H1 (cell line): ENCODE data around the gene GUCY1A1. TPM values are rescaled to one million over a fixed set of nuclear protein-coding genes. Genes with fewer than 3 reads are reported as not detected.

ENCODE experiments used
- CTCF ChIA-PET: fragments of 300-600 bp; sonication (Branson Sonifier 250); formaldehyde crosslinking; loops from one replicate; lab custom pipeline; 2021; ENCODE audit not compliant: partially characterized antibody; lab: Charles Lee
- POLR2A ChIA-PET: fragments of 300-600 bp; sonication (Branson Sonifier 250); formaldehyde crosslinking; loops from one replicate; lab custom pipeline; 2021; ENCODE audit warnings: inconsistent platforms; ENCODE audit not compliant: partially characterized antibody; lab: Charles Lee
- DNase-seq, 2 experiments: peaks; one replicate each; pipeline versions ENCODE4 v3.0.0 to v3.0.0-alpha.2; 2010 to 2022; ENCODE audit warnings: low spot score in 2 of 2, low read depth in 1 of 2, mixed read lengths in 1 of 2
- FAIRE-seq: peaks from 2 replicates; lab custom pipeline; 2011; peaks lifted over from hg19 to GRCh38; lab: Jason Lieb, UNC
- H2AFZ ChIP-seq: 2 replicates; pipeline ENCODE4 v1.8.1; 2012; ENCODE audit warnings: low read length, inconsistent platforms
- H2AK5ac ChIP-seq: 2 replicates; pipeline ENCODE4 v1.6.1; 2013; ENCODE audit warnings: low read depth, low read length
- H2BK120ac ChIP-seq: replicated peaks from 2 replicates; pipeline ENCODE3; 2013; ENCODE audit warnings: low read depth, low read length, inconsistent platforms
- H2BK12ac ChIP-seq: 2 replicates; pipeline ENCODE4 v1.6.1; 2013; ENCODE audit warnings: low read depth, low read length
- H2BK15ac ChIP-seq: 2 replicates; pipeline ENCODE4 v1.6.1; 2013; ENCODE audit warnings: low read length
- H2BK20ac ChIP-seq: 2 replicates; pipeline ENCODE4 v1.6.1; 2013; ENCODE audit warnings: low read length
- H2BK5ac ChIP-seq: 2 replicates; pipeline ENCODE4 v1.6.1; 2013; ENCODE audit warnings: low read depth, low read length
- H3K14ac ChIP-seq: 2 replicates; pipeline ENCODE4 v1.6.1; 2013; ENCODE audit warnings: inconsistent platforms; ENCODE audit not compliant: insufficient read length
- H3K18ac ChIP-seq: 2 replicates; pipeline ENCODE4 v1.6.1; 2013; ENCODE audit warnings: low read length; ENCODE audit errors: extremely low read depth
- H3K23ac ChIP-seq: 2 replicates; pipeline ENCODE4 v1.6.1; 2013; ENCODE audit warnings: inconsistent platforms; ENCODE audit not compliant: insufficient read length
- H3K23me2 ChIP-seq: 2 replicates; pipeline ENCODE4 v1.6.1; 2013; ENCODE audit warnings: low read depth, low read length
- H3K27ac ChIP-seq: 2 replicates; pipeline ENCODE4 v1.6.1; 2011; ENCODE audit warnings: low read depth, low read length, inconsistent platforms
- H3K27me3 ChIP-seq, 4 experiments: replicated peaks in 1 of 4; 1 replicate in 1 of 4; 2 replicates in 3 of 4; pipeline versions ENCODE4 v1.6.1 to v1.8.1; 2011 to 2013; ENCODE audit warnings: low read length in 3 of 4, mild to moderate bottlenecking in 3 of 4, inconsistent platforms in 2 of 4, mixed read lengths in 2 of 4, moderate library complexity in 1 of 4; ENCODE audit not compliant: control insufficient read depth in 3 of 4, insufficient read depth in 3 of 4; ENCODE audit errors: extremely low read depth in 1 of 4
- H3K36me3 ChIP-seq, 4 experiments: 2 replicates each; pipeline versions ENCODE4 v1.6.1 to v1.8.1; 2011 to 2013; ENCODE audit warnings: mild to moderate bottlenecking in 4 of 4, low read length in 3 of 4, moderate library complexity in 2 of 4, control low read depth in 1 of 4, inconsistent platforms in 1 of 4; ENCODE audit not compliant: insufficient read depth in 4 of 4, control insufficient read depth in 2 of 4
- H3K4ac ChIP-seq: replicated peaks from 2 replicates; pipeline ENCODE3; 2013; ENCODE audit warnings: low read length, low read depth, mixed read lengths, inconsistent platforms; ENCODE audit not compliant: insufficient read length
- H3K4me1 ChIP-seq, 4 experiments: replicated peaks in 1 of 4; 1 replicate in 1 of 4; 2 replicates in 3 of 4; pipeline versions ENCODE4 v1.6.1 to v1.8.1; 2011 to 2013; ENCODE audit warnings: low read length in 3 of 4, inconsistent platforms in 2 of 4, mixed read lengths in 1 of 4; ENCODE audit not compliant: insufficient read depth in 4 of 4, control insufficient read depth in 3 of 4
- H3K4me2 ChIP-seq, 2 experiments: 2 replicates each; pipeline versions ENCODE4 v1.6.1 to v1.8.1; 2011 to 2013; ENCODE audit warnings: low read depth in 2 of 2, low read length in 2 of 2, control low read depth in 1 of 2, inconsistent platforms in 1 of 2, mild to moderate bottlenecking in 1 of 2; ENCODE audit not compliant: insufficient read depth in 1 of 2
- H3K4me3 ChIP-seq, 4 experiments: fragments of 200-600, 300-600 bp in 1 of 4; sonication (generic), shearing (Covaris generic), sonication (Bioruptor Twin) in 1 of 4; 2 replicates each; pipeline versions ENCODE4 v1.5.1 to v1.8.1; 2011 to 2016; ENCODE audit warnings: low read length in 4 of 4, low read depth in 3 of 4, control low read depth in 2 of 4, inconsistent platforms in 2 of 4, mild to moderate bottlenecking in 2 of 4, mixed read lengths in 1 of 4, moderate library complexity in 1 of 4; ENCODE audit not compliant: insufficient read depth in 2 of 4; ENCODE audit errors: extremely low read depth in 1 of 4
- H3K56ac ChIP-seq: replicated peaks from 2 replicates; pipeline ENCODE3; 2013; ENCODE audit warnings: low read depth, mild to moderate bottlenecking, mixed read lengths, low read length, inconsistent platforms; ENCODE audit not compliant: insufficient read length
- H3K79me1 ChIP-seq: 2 replicates; pipeline ENCODE4 v1.6.1; 2013; ENCODE audit warnings: low read depth, low read length, control low read depth
- H3K79me2 ChIP-seq, 2 experiments: 2 replicates each; pipeline versions ENCODE4 v1.6.1 to v1.8.1; 2012 to 2013; ENCODE audit warnings: low read length in 2 of 2, mild to moderate bottlenecking in 2 of 2, inconsistent platforms in 1 of 2; ENCODE audit not compliant: insufficient read depth in 2 of 2, control insufficient read depth in 1 of 2
- H3K9ac ChIP-seq, 4 experiments: replicated peaks in 1 of 4; 1 replicate in 1 of 4; 2 replicates in 3 of 4; pipeline versions ENCODE4 v1.6.1 to v1.8.1; 2011 to 2013; ENCODE audit warnings: low read depth in 3 of 4, low read length in 3 of 4, control low read depth in 2 of 4, mild to moderate bottlenecking in 2 of 4, moderate library complexity in 2 of 4, inconsistent platforms in 1 of 4; ENCODE audit errors: extremely low read depth in 1 of 4
- H3K9me3 ChIP-seq, 2 experiments: 2 replicates each; pipeline versions ENCODE4 v1.6.1 to v1.8.1; 2012 to 2013; ENCODE audit warnings: mild to moderate bottlenecking in 2 of 2, moderate library complexity in 2 of 2, control low read depth in 1 of 2, inconsistent platforms in 1 of 2, low read depth in 1 of 2, low read length in 1 of 2, mixed read lengths in 1 of 2; ENCODE audit not compliant: insufficient read depth in 2 of 2
- H4K20me1 ChIP-seq, 2 experiments: replicated peaks in 1 of 2; 2 replicates each; pipeline versions ENCODE3 to v1.8.1; 2011 to 2013; ENCODE audit warnings: inconsistent platforms in 2 of 2, low read length in 2 of 2, mild to moderate bottlenecking in 1 of 2; ENCODE audit not compliant: insufficient read depth in 2 of 2, control insufficient read depth in 1 of 2
- H4K5ac ChIP-seq: 2 replicates; pipeline ENCODE4 v1.6.1; 2013; ENCODE audit warnings: low read length, low read depth, mixed read lengths, inconsistent platforms; ENCODE audit not compliant: insufficient read length
- H4K8ac ChIP-seq: 2 replicates; pipeline ENCODE4 v1.8.0; 2013; ENCODE audit warnings: mild to moderate bottlenecking, moderate library complexity, low read length, inconsistent platforms; ENCODE audit not compliant: insufficient read depth; ENCODE audit errors: extremely low read depth
- H4K91ac ChIP-seq: replicated peaks from 2 replicates; pipeline ENCODE3; 2013; ENCODE audit warnings: low read length, mixed read lengths, inconsistent platforms; ENCODE audit not compliant: insufficient read length
- ASH2L ChIP-seq: fragments of 200-600, 300-600 bp; sonication (generic); IDR thresholded peaks from one replicate; pipeline ENCODE4 v1.7.1; 2017; ENCODE audit warnings: low read length
- BRCA1 ChIP-seq: IDR thresholded peaks from 2 replicates; pipeline ENCODE4 v1.6.1; 2012; ENCODE audit warnings: low read depth, low read length, improper control_type of control experiment
- CBX5 ChIP-seq: fragments of 300-800, 300-1000 bp; sonication (generic); IDR thresholded peaks from 2 replicates; pipeline ENCODE4 v1.7.1; 2016; ENCODE audit warnings: antibody characterized with exemption, low read length, low read depth
- GABPA ChIP-seq: IDR thresholded peaks from 2 replicates; pipeline ENCODE4 v1.6.1; 2011; ENCODE audit warnings: mild to moderate bottlenecking, low read length, moderate library complexity, borderline replicate concordance; ENCODE audit not compliant: insufficient read depth
- HDAC2 ChIP-seq, 2 experiments: fragments of 300-600 bp in 1 of 2; sonication (generic) in 1 of 2; IDR thresholded peaks; 2 replicates each; pipeline ENCODE4 v1.6.1; 2011 to 2012; ENCODE audit warnings: low read depth in 2 of 2, low read length in 2 of 2, mild to moderate bottlenecking in 2 of 2, moderate library complexity in 2 of 2, borderline replicate concordance in 1 of 2, inconsistent platforms in 1 of 2
- PHF8 ChIP-seq: fragments of 200-600 bp; sonication (generic); conservative IDR thresholded peaks from 2 replicates; pipeline ENCODE4 v1.7.1; 2012; ENCODE audit warnings: low read depth, mild to moderate bottlenecking, inconsistent platforms, low read length, moderate library complexity
- POLR2AphosphoS5 ChIP-seq: IDR thresholded peaks from 2 replicates; pipeline ENCODE4 v1.6.1; 2011; ENCODE audit warnings: low read depth, low read length
- RBBP5 ChIP-seq: IDR thresholded peaks from 2 replicates; pipeline ENCODE4 v1.7.1; 2012; ENCODE audit warnings: low read depth, mild to moderate bottlenecking, inconsistent platforms, low read length, moderate library complexity, borderline replicate concordance
- RFX5 ChIP-seq: IDR thresholded peaks from 2 replicates; pipeline ENCODE4 v1.6.1; 2011; ENCODE audit warnings: low read depth, low read length, improper control_type of control experiment, borderline replicate concordance
- RNF2 ChIP-seq: fragments of 200-900, 300-1000 bp; sonication (generic); IDR thresholded peaks from 2 replicates; pipeline ENCODE4 v1.7.1; 2016; ENCODE audit warnings: borderline replicate concordance, low read depth, mild to moderate bottlenecking, antibody characterized with exemption, low read length; ENCODE audit not compliant: poor library complexity, severe bottlenecking; ENCODE audit errors: missing control alignments
- SP2 ChIP-seq: IDR thresholded peaks from 2 replicates; pipeline ENCODE4 v1.6.1; 2012; ENCODE audit warnings: mild to moderate bottlenecking, low read length, inconsistent platforms
- SUZ12 ChIP-seq: fragments of 200-600 bp; sonication (generic); IDR thresholded peaks from 2 replicates; pipeline ENCODE4 v1.6.1; 2012; ENCODE audit warnings: mild to moderate bottlenecking, inconsistent platforms, low read length, moderate library complexity, mixed read lengths
- YY1 ChIP-seq: IDR thresholded peaks from 2 replicates; pipeline ENCODE4 v1.6.1; 2011; ENCODE audit warnings: low read depth, mild to moderate bottlenecking, low read length
- ZNF274 ChIP-seq: IDR thresholded peaks from 2 replicates; pipeline ENCODE4 v1.7.0; 2012; ENCODE audit warnings: low read length, borderline replicate concordance; ENCODE audit errors: extremely low read depth
- WGBS, 2 experiments: shearing (Covaris generic) in 1 of 2; methylation state at CpG; one replicate each; pipeline versions ENCODE4 v1.1.6 to v1.1.7; 2013 to 2015; ENCODE audit warnings: low lambda C conversion rate in 2 of 2, mixed read lengths in 2 of 2, inconsistent platforms in 1 of 2, low coverage in 1 of 2, missing lambda C conversion rate in 1 of 2; ENCODE audit not compliant: insufficient replicate concordance in 2 of 2, insufficient coverage in 1 of 2, insufficient read length in 1 of 2; ENCODE audit errors: extremely low coverage in 1 of 2, missing lambda C conversion rate in 1 of 2; 5-methylcytosine and 5-hydroxymethylcytosine counted together
- polyA plus RNA-seq, 7 experiments: library from polyadenylated mRNA; depleted of rRNA in 3 of 7; stranded (reverse) in 5 of 7; unstranded in 2 of 7; fragments of >200 nt in 5 of 7; fragments of 200-250 nt in 2 of 7; gene quantifications; 1 replicate in 5 of 7; 2 replicates in 1 of 7; 4 replicates in 1 of 7; pipeline versions ENCODE4 v1.2.1 to v1.2.3, GENCODE V29; 2011 to 2013; ENCODE audit warnings: missing spikeins in 2 of 7, mixed read lengths in 2 of 7
- total RNA-seq: library from RNA; stranded (reverse); fragmentation: NEBNext Ultra II Directional; extraction: Animal tissue kit (Norgen Biotek cat#: 25700); gene quantifications from 2 replicates; pipeline ENCODE4 v1.2.1, GENCODE V29; 2021

The GUCY1A1 gene
- total and polyA plus RNA-seq, 2 of the 8 experiments (the other 6 are each of a cell fraction or from before 2014, with no cell fraction given) = not detected

GRCh38 chr4:155774033-155774432 lies 107.4 kb downstream of the GUCY1A1 start:
- 0 out of 2 replicates have a peak overlapping the region, but pooled peaks have one; percentile 47 for H2BK15ac ChIP-seq
- H3K4me1 ChIP-seq = 0 out of 7 replicates have a peak, but pooled peaks cover 0 to 2% (median 0%) of the 10 kb centered on the region in 4 experiments
- 94% methylated on average over 4 of the region's 4 CpGs; no CpG with 5 or more reads in 1 of the 2 experiments for WGBS, 2 experiments
- H3K27me3 ChIP-seq = no peaks in the 10 kb centered on the region
- H3K79me1 ChIP-seq = no peaks in the 10 kb centered on the region
- H3K14ac ChIP-seq = no peak overlapping the region
- no peak overlapping the region for H2BK12ac ChIP-seq
- CTCF ChIA-PET = interaction anchor here (1.4 to 3.6 kb wide), 4 partner anchors 13 to 371 kb away, joined by 3 to 13 read pairs (median 4); partner anchors contain the start of gene CTSO
- FAIRE-seq (no peak), DNase-seq (no peak)
- H4K91ac ChIP-seq = no peak overlapping the region
- no peak overlapping the region for H4K8ac ChIP-seq
- no peak overlapping the region for H3K4ac ChIP-seq
- POLR2A ChIA-PET = no interaction called here
- H2BK20ac ChIP-seq = no peak overlapping the region
- no peak overlapping the region for H3K23ac ChIP-seq
- no peak overlapping the region for H3K9ac ChIP-seq
- no peak overlapping the region for H4K5ac ChIP-seq
- H3K4me2 ChIP-seq = no peak overlapping the region
- H3K79me2 ChIP-seq = no peaks in the 10 kb centered on the region
- no peaks in the 10 kb centered on the region for H3K9me3 ChIP-seq
- no peak overlapping the region for H3K27ac ChIP-seq
- H3K4me3 ChIP-seq = no peak overlapping the region
- H2BK120ac ChIP-seq = no peak overlapping the region
- no peak overlapping the region for H2BK5ac ChIP-seq
- no peak overlapping the region for H2AK5ac ChIP-seq
- no peaks in the 10 kb centered on the region for H3K36me3 ChIP-seq
- no peak overlapping the region for H3K56ac ChIP-seq
- no peak overlapping the region for H2AFZ ChIP-seq
- H4K20me1 ChIP-seq = no peaks in the 10 kb centered on the region
- no peaks in the 10 kb centered on the region for H3K23me2 ChIP-seq
- H3K18ac ChIP-seq = no peak overlapping the region
- TF ChIP-seq RBBP5 = no peak
- TF ChIP-seq POLR2AphosphoS5 = no peak
- TF ChIP-seq CBX5 = no peak
- no peak for TF ChIP-seq SUZ12
- TF ChIP-seq BRCA1 = no peak
- no peak for TF ChIP-seq PHF8
- TF ChIP-seq YY1 = no peak
- TF ChIP-seq GABPA = no peak
- TF ChIP-seq SP2 = no peak
- TF ChIP-seq HDAC2 (IDR thresholded peaks at IDR 0.05; ENCODE audit: borderline replicate concordance in 1 of 2, low read depth in 2 of 2, low read length in 2 of 2) = no peak
- no peak for TF ChIP-seq RNF2
- no peak for TF ChIP-seq RFX5
- no peak for TF ChIP-seq ZNF274
- TF ChIP-seq ASH2L = no peak
